Stimulated activated CD4-positive, alpha-beta T cell treated with anti-CD3 and anti-CD28 coated beads, Interleukin-1b, Interleukin-23, amount 100 ng/mL, for 24 hours (primary cell): ENCODE results near the gene THADA.
A peak's percentile ranks its signal among the peaks of the same experiment; 100 is the strongest.
"Not testable (repeated sequence)": the region's sequence is repeated elsewhere in the genome, so short reads cannot be mapped to it uniquely, and the experiment has no call there.

Experiments used
- DNase-seq, 4 experiments: peaks; one replicate each; pipeline ENCODE4 v3.0.0-alpha.2; 2020; ENCODE audit warnings: low read depth in 4 of 4, low spot score in 1 of 4

The THADA gene, protein sequence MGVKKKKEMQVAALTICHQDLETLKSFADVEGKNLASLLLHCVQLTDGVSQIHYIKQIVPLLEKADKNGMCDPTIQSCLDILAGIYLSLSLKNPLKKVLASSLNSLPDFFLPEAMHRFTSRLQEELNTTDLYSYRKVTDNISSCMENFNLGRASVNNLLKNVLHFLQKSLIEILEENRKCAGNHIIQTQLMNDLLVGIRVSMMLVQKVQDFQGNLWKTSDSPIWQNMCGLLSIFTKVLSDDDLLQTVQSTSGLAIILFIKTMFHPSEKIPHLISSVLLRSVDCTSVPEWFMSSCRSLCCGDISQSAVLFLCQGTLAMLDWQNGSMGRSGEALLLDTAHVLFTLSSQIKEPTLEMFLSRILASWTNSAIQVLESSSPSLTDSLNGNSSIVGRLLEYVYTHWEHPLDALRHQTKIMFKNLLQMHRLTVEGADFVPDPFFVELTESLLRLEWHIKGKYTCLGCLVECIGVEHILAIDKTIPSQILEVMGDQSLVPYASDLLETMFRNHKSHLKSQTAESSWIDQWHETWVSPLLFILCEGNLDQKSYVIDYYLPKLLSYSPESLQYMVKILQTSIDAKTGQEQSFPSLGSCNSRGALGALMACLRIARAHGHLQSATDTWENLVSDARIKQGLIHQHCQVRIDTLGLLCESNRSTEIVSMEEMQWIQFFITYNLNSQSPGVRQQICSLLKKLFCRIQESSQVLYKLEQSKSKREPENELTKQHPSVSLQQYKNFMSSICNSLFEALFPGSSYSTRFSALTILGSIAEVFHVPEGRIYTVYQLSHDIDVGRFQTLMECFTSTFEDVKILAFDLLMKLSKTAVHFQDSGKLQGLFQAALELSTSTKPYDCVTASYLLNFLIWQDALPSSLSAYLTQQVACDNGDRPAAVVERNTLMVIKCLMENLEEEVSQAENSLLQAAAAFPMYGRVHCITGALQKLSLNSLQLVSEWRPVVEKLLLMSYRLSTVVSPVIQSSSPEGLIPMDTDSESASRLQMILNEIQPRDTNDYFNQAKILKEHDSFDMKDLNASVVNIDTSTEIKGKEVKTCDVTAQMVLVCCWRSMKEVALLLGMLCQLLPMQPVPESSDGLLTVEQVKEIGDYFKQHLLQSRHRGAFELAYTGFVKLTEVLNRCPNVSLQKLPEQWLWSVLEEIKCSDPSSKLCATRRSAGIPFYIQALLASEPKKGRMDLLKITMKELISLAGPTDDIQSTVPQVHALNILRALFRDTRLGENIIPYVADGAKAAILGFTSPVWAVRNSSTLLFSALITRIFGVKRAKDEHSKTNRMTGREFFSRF (N-terminal part only)

DNA sequence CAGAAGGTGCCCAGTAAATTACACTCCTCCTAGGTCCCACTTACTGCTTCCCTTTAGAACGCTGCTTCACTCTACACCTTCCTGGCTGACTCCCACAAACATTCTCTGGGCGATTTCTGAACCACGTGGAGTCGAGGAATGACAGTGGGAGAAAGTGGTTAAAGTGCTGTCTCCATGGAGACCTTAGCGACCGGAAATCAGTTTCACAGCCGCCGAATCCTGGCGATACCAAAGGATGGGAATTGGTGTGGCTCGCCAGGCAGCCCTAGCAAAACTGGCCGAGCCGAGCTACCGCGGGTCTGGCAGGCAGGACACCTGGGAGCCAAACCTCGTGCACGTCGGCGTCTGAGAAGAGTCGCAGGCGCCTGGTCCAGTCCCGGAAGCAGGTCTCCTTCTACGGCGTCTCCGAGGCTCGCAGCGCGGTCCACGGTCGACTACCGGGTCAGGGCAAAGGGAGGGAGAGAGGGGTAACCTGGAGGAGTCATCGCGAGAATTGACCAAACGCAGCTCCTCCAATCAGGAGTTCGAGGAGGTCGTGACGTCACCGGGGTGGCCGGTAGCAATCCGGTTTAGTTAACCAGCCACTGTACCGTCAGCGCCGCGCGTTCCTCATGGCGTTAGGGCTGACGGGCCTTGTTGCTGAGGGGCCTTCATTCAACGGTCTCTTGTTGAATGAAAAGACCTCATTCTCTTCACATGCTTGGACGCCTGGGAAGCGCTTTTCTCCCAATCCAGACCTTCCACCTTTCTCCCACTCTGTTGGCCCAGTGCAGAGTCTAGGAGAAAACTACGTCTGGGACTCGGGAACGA lies at the start of gene THADA:
Gene THADA (minus strand): TSS at position 436 of the 810 bp plus-strand sequence. CDS start 3,646 bp downstream, outside the sequence.
- peak; percentile 94 to 99 (median 98) for DNase-seq

DNA sequence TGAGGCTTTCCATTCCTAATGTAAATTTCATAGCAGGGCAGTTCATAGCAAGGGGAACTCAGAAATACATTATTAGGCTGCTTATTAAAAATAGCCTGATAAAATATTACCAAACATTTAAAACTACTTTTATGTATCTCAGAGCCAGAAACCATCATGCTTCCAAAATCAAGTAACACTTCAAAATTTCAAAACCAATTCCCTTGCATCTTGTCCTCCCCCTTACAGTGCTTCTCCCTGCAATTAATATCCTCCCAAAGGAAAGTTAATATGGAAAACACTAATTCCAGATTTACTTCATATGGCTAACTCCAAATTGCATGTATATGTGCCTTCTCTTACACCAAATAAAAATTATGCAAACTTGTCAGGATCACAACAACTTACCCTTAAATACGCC lies 47.8 kb upstream of the THADA start:
- no peak for DNase-seq

DNA sequence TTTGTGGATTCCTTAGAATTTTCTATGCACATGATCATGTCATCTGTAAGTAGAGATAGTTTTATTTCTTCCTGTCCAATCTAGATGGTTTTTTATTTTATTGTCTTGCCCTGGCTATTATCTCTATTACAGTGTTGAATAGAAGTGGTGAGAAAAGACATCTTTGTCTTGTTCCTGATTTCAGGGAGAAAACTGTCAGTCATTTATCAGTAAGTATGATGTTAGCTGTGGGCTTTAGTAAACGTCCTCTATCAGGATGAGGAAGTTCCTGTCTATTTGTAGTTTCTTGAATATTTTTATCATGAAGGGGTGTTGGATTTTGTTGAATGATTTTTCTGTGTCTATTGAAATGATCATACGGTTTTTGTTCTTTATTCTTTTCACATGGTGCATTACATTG lies 46.5 kb upstream of the THADA start:
- no peak for DNase-seq

DNA sequence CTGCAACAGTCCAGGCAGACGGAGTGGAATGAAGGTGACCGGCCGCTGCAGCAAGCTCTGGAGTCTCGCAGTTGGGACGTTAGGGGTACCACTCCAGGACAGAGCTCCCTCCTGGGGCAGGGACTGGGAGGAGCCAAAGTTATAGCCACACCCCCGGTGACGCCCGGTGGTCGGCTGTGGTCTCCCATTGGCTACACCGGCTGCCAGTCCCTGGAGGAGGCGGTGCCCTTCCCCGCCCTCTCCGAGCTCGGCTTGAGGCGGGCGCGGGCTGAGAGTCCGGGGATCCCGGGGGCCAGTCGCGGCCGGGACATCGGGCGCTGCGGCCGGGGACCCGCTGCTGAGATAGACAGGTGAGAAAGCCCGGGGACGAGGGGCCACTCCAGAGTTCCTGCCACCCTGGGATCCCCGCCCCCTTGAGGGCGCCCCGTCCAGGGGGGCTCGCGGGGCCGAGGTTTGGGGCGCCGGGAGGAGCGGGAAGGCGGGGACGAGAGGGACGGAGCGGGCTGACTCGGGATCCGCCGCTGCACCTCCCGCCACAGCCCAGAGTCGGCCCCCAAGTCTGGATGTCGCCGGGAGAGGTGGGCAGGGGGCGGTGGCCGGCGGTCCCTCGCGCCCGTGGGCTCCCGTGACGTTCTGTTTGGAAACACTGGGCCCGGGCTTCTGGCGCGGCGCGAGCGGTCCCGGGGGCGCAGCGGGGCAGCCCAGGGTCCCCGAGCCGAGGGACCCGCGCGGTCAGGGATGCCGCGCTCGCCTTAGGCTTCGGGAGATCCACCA lies 41.4 kb upstream of the THADA start, which contains the start of gene PLEKHH2:
Gene PLEKHH2 (plus strand): TSS at position 231 of the 774 bp plus-strand sequence. CDS start 7,414 bp downstream, outside the sequence.
- DNase-seq = peak; percentile 68 to 87 (median 82)

DNA sequence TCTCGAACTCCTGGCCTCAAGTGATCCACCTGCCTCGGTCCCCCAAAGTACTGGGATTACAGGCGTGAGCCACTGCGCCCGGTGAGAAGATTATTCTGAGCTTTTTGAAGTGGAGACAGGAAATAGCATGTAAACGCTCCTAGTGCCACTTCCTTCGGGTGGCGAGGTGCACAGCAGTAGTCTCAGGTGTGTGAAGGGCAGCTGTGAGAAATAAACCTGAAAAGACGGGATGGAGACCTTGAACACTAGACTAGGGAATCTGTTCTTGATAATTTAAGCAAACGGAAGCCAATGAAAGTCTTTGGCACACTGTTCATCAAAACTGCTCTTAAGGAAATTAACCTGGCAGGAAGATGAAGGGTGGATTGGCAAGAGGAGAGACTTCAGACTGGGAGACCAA lies 40.8 kb upstream of the THADA start:
- no peak for DNase-seq

DNA sequence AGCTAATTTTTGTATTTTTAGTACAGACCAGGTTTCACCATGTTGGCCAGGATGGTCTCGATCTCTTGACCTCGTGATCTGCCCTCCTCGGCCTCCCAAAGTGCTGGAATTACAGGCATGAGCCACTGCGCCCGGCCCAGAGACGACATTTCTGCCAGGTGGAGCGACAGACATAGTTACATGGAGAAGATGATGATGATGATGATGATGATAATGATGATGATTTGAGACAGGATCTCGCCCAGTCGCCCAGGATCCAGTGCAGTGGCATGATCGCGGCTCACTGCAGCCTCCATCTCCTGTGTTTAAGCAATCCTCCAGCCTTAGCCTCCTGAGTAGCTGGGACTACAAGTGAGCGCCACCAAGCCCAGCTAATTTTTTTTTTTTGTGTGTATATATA lies 40.3 kb upstream of the THADA start:
- DNase-seq = not testable (repeated sequence)

DNA sequence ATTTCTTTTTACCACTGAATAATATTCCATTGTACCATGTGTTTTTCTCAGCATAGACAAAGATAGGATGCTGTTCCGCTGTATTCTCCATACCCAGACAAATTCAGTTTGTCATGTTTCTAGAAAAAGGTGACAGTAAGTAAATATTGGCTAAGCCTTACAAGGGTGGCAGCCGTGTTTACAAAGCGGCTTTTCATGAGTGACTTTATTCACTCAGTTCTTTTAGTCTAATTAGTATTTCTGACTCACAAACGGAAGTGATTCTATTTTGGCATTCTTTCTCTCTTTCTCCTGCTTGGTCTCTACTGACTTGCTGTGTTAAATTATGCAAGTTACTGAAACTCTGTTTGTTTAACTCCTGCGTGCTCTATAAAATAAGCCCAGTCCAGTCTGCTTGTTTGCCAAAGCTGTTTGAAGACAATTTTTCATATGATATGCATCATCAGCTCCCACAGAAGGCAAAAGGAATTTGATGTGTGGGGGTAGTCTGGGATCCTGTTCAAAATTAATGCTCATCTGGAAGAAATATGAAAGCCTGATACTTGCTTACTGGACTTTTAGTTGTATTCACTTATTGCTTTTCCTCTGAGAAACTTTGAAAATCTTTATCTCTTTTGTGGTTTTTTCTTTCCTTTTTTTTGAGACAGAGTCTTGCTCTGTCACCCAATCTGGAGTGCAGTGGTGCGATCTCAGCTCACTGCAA lies 38.9 kb upstream of the THADA start:
- no peak for DNase-seq

DNA sequence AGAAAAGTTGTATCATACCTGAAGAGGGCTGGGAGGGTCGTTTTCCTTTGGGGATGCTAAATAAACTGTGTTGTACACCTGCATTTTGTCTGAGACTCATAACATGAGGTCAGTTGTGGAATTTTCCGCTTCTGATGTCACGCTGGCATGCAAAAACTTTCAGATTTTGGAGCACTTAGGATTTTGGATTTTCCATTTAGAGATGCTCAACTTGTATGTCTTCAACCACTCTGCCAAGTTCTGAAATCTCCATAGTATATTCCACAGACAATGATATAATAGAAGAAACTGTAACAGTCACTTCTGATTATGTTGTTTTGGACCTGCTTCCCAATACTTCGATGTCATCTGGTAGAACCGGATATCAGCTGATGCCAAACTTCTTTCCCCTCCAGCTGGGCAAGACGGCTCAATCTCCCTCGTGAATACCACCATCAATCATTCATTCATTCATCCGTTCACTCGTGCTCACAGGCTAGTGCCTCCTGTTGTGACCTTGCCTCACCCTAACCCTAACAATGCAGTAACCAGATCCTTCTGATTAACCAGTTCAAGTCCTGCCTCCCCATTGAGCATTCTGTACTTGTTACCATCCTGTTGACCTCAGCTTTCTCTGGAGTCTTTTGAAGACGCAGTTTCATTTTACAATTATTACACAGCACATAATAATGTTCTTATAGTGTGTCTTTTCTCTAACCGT lies 35.9 kb upstream of the THADA start:
- no peak for DNase-seq

DNA sequence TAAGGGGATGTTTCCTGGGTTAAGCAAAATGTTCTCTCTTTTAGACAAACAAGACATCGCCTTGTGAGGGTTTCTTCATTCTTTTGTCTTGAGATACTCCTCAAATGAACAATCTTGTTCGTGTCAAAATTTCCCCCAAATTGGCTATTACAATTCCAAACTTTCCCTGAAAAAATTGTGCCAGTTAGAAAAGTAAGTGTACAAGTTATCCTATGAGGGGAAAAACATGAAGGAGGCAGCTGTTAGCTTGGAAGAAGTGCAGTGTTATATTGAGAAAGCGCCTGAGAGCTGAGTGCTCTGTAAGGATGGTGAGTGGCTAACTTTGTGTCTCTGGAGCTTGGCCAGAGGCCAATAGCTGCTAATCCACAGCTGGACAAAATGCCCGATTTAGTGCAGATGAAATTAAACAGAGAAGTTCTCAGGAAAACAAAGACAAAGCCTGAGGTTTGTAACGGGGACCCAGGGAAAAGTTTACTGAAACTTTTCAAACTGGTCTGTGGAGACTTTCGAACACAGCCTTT lies 27.2 kb upstream of the THADA start:
- DNase-seq = no peak

DNA sequence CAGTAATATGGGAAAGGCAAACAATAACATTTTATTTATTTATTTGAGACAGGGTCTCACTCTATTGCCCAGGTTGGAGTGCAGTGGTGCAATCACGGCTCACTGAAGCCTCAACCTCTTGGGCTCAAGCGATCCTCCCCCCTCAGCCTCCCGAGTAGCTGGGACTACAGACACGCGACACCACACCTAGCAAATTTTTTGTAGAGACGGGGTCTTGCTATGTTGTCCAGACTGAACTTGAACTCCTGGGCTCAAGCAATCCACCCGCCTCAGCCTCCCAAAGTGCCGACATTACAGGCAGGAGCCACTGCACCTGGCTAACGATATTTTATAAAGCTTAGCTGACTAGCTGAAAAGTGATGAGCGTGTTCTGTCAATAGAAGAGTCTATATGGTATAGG lies 23.7 kb upstream of the THADA start:
- DNase-seq = no peak

DNA sequence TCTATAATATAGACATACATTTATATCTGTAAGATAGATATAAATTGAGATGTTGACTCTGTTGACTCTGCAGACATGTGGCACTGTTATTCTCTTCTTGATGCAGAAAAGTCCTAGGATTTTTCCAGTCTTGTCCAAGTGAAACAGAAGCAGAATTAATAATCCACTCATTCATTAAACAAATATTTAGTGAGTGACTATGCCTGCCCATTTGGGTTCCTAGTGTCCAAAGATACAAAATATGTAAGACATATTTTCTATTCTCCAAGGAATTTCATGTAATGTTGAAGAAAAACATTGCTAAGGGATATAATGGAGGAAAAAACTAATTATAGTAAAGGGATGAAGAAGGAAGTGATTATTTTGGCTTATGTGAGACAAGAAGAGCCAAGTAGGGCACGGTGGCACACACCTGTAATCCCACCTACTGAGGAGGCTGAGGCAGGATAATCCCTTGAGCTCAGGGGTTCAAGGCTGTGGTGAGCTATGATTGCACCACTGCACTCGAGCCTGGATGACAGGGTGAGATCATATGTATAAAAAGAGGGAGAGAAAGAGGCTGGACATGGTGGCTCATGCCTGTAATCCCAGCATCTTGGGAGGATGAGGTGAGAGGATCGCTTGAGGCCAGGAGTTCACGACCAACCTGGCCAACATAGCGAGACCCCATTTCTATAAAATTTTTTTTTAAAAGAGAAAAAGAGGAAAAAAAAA lies 21.3 kb upstream of the THADA start:
- no peak for DNase-seq

DNA sequence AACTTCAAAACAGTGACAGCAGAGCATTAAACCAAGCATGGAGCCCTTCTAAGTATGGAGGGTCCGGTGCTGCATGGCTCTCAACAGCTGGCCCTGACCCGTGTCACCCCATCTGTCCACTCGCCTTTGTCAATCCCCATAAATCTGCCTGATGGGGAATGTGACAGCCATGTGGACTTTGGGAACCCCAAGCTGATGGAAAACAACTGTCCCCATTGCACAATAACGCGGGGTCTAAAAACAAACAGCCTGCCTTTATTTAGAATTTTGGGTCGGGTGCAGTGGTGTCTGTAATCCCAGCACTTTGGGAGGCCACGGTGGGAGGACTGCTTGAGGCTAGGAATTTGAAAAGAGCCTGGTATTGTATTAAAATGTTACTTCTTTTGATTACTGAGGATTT lies 17.1 kb upstream of the THADA start:
- no peak for DNase-seq

DNA sequence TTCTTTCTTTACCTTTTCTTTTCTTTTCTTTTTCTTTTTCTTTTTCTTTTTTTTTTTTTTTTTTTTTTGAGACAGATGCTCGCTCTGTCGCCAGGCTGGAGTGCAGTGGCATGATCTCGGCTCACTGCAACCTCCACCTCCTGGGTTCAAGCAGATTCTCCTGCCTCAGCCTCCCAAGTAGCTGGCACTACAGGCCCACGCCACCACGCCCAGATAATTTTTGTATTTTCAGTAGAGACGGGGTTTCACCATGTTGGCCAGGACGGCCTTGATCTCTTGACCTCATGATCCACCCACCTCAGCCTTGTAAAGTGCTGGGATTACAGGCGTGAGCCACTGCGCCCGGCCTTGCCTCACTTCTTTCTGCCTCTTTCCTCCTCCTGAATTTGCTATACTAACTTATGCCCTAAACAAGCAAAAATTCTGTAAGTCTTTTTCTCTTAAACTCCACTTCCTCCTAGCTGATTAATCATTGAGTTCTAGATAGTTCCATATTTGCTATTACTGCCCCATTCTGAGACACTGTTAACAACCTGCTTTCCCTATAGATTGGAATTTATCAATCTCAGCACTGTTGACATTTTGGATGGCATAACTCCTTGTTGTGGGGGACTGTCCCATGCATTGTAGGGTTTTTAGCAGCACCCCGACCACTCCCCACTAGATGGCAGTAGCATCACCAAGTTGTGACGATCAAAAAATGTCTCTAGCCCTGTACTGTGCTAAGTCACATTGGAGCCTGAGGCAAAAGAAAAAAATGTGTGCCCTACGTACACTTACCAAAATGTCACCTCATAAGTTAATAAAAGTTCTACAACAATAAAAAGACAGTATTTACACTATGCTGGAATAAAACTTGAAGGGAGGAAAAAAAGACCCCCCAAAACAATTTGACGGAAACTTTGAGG lies 16.4 kb upstream of the THADA start:
- peak; percentile 45 to 66 (median 60) for DNase-seq

DNA sequence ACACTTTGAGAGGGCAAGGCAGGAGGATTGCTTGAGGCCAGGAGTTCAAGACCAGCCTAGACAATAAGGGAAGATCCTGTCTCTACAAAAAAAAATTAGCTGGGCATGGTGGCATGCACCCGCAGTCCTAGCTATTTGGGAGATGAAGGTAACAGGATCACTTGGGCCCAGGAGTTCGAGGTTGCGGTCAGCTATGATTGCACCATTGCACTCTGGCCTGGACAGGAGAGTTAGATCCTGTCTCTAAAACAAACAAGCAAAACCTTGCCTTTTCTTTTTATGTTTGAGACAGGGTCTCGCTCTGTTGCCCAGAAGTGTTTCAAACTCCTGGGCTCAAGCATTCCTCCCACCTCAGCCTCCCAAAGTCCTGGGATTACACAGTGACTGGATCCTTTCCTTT lies 14.5 kb upstream of the THADA start:
- DNase-seq = no peak

DNA sequence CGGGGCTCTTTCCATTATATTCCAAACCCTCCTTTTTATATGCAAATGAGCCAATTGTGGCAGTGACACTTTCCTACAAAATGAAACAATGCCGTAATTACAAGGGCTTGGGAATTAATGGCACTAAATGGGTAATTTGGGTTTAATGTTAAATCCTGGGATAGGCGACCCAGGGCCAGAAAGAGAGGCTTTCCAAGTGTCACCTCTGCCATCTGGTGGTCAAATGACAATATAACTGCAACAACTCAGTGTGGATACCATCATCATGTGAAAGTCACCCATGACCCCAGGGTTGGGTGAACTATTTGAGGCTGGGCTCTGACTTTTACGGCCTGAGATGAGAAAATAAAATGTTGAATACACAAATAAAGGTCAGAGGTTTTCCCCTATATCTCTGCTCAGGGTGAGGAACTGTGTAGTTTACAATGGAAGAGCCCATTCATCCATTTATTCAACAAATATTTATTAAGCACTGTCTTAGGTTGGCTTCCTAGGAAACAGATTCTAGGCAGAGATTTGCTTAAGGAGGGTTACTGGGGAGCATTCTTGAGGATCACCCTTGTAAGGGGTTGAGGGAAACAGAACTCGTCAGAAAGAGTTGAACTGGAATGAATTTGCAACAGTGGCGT lies 13.6 kb upstream of the THADA start:
- no peak for DNase-seq

DNA sequence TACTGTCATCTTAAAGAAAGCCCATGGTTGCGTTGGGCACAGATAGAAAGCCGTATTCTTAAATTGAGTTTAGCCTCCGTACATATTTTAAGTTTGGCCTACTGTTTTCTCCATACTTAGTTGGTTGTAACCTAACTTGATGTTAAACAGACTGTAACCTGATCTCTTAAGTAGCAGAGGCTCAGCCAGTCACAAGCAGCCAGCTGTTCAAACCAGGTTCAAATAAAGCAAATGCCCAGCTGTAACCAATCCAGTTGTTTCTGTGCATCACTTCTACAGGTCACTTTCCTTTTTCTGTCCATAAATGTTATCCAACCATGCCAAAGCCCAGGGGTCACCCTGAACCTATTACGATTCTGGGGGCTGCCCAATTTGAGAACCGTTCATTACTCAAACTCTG lies 10.0 kb upstream of the THADA start:
- DNase-seq = no peak
